RWPE2 (cell line): ENCODE results near the gene JUND.
A peak's percentile ranks its signal among the peaks of the same experiment; 100 is the strongest.

Experiments
- ATAC-seq: fragments of 200-7000 bp; cut with Tn5 transposase; 3 replicates; pipeline ENCODE4 v1.9.1; 2021; ENCODE audit warnings: low read depth
- DNase-seq: peaks from one replicate; pipeline ENCODE4 v3.0.0-alpha.2; 2020; ENCODE audit warnings: low spot score
- H3K27ac ChIP-seq: fragments of 450-650 bp; 2 replicates; pipeline ENCODE4 v1.5.1; 2017; ENCODE audit warnings: mild to moderate bottlenecking; ENCODE audit not compliant: poor library complexity, severe bottlenecking
- H3K27me3 ChIP-seq: fragments of 250-450 bp; sonication (Bioruptor Pico); 2 replicates; pipeline ENCODE4 v1.5.1; 2021; ENCODE audit warnings: mild to moderate bottlenecking, moderate library complexity; ENCODE audit not compliant: insufficient read depth, poor library complexity, severe bottlenecking
- H3K36me3 ChIP-seq: fragments of 250-450 bp; sonication (Bioruptor Pico); 2 replicates; pipeline ENCODE4 v1.5.1; 2020; ENCODE audit warnings: low read depth, mild to moderate bottlenecking, moderate library complexity
- H3K4me1 ChIP-seq: fragments of 250-450 bp; sonication (Bioruptor Pico); 2 replicates; pipeline ENCODE4 v1.5.1; 2021; ENCODE audit warnings: mild to moderate bottlenecking, moderate library complexity; ENCODE audit not compliant: insufficient read depth, poor library complexity, severe bottlenecking
- H3K4me3 ChIP-seq: fragments of 250-450 bp; sonication (Bioruptor Pico); 2 replicates; pipeline ENCODE4 v1.5.1; 2021; ENCODE audit warnings: mild to moderate bottlenecking, moderate library complexity; ENCODE audit not compliant: severe bottlenecking
- H3K9me3 ChIP-seq: fragments of 250-450 bp; sonication (Bioruptor Pico); 2 replicates; pipeline ENCODE4 v1.5.1; 2021; ENCODE audit warnings: mild to moderate bottlenecking, moderate library complexity; ENCODE audit not compliant: severe bottlenecking
- TF ChIP-seq, protein P1 (sequence below): fragments of 450-650 bp; IDR thresholded peaks from one replicate; pipeline ENCODE4 v1.5.1; 2017; ENCODE audit warnings: mild to moderate bottlenecking, moderate library complexity; ENCODE audit not compliant: poor library complexity, severe bottlenecking

JUND gene

DNA sequence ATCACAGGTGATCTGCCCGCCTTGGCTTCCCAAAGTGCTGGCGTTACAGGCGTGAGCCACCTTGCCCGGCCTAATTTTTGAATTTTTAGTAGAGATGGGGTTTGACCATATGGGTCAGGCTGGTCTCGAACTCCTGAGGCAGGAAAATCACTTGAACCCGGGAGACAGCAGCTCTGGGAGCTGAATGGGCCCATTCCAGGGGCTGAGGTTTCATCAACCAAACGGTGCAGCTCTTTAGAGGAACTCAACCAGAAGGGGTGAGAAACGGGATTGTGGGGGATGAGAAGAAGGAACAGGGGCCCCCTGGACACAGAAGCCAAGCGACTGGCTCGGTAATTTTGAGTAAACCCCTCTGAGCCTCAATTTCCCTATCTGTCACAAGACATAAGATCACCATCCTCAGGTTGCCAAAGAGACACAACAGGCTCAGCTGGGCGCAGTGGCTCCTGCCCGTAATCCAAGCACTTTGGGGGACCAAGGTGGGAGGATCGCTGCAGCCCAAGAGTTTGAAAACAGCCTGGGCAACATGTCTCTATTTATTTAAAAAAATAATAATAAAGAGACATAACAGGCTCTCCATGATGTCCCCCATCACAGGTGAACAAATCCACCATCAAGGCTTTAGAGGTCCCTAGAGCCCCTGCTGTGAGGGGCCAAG is 7.7 kb downstream of the JUND start:
- ATAC-seq: no peak
- H3K9me3 ChIP-seq: no peaks in the 10 kb centered on the region
- no peaks in the 10 kb centered on the region for H3K27me3 ChIP-seq
- H3K36me3 ChIP-seq: peaks cover 5% of the 10 kb centered on the region
- no peak for DNase-seq
- peak overlapping the region; percentile 63 for H3K27ac ChIP-seq
- peaks cover 14% of the 10 kb centered on the region for H3K4me1 ChIP-seq
- TF ChIP-seq, protein P1, sequence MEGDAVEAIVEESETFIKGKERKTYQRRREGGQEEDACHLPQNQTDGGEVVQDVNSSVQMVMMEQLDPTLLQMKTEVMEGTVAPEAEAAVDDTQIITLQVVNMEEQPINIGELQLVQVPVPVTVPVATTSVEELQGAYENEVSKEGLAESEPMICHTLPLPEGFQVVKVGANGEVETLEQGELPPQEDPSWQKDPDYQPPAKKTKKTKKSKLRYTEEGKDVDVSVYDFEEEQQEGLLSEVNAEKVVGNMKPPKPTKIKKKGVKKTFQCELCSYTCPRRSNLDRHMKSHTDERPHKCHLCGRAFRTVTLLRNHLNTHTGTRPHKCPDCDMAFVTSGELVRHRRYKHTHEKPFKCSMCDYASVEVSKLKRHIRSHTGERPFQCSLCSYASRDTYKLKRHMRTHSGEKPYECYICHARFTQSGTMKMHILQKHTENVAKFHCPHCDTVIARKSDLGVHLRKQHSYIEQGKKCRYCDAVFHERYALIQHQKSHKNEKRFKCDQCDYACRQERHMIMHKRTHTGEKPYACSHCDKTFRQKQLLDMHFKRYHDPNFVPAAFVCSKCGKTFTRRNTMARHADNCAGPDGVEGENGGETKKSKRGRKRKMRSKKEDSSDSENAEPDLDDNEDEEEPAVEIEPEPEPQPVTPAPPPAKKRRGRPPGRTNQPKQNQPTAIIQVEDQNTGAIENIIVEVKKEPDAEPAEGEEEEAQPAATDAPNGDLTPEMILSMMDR: no peak
- no peak overlapping the region for H3K4me3 ChIP-seq

DNA sequence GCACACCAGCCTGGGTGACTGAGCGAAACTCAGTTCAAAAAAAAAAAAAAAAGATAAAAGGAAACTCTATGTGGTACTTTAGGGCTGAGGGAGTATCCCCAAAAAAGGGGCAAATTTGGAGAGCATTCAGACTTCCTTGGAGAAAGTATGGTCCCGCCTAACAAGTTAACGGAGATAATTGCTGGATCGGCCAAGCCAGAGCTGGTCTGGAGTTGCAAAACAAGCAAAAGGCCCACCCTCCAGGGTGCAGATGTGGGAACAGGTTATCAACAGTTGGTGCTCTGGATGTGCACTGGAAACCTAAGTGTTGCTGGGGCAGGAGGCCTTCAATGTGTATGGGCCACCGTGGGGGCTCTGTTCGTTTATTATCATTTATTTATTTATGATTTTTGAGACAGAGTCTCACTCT is 10.0 kb downstream of the JUND start:
- DNase-seq (no peak), ATAC-seq (no peak)
- no peak overlapping the region for H3K4me3 ChIP-seq
- no peaks in the 10 kb centered on the region for H3K27me3 ChIP-seq
- H3K36me3 ChIP-seq: no peaks in the 10 kb centered on the region
- H3K27ac ChIP-seq: no peak overlapping the region
- H3K4me1 ChIP-seq: peaks cover 14% of the 10 kb centered on the region
- TF ChIP-seq, protein P1: no peak
- H3K9me3 ChIP-seq: no peaks in the 10 kb centered on the region

DNA sequence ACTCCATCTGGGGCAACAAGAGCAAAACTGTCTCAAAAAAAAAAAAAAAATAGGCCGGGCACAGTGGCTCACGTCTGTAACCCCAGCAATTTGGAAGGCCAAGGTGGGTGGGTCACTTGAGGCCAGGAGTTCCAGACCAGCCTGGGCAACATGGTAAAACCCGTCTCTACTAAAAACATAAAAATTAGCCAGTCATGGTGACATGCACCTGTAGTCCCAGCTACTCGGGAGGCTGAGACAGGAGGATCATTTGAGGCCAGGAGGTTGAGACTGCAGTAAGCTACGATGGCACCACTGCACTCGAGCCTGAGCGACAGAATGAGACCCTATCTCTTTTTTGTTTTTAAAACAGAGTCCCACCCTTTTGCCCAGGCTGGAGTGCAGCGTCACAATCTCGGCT is 11.1 kb downstream of the JUND start:
- DNase-seq (no peak), ATAC-seq (no peak)
- Histone ChIP-seq H3K4me1 (peaks cover 11% of the 10 kb centered on the region), H3K36me3 (no peaks in the 10 kb centered on the region), H3K27ac (no peak overlapping the region), H3K9me3 (no peaks in the 10 kb centered on the region), H3K27me3 (no peaks in the 10 kb centered on the region), H3K4me3 (no peak overlapping the region)
- TF ChIP-seq, protein P1: no peak

DNA sequence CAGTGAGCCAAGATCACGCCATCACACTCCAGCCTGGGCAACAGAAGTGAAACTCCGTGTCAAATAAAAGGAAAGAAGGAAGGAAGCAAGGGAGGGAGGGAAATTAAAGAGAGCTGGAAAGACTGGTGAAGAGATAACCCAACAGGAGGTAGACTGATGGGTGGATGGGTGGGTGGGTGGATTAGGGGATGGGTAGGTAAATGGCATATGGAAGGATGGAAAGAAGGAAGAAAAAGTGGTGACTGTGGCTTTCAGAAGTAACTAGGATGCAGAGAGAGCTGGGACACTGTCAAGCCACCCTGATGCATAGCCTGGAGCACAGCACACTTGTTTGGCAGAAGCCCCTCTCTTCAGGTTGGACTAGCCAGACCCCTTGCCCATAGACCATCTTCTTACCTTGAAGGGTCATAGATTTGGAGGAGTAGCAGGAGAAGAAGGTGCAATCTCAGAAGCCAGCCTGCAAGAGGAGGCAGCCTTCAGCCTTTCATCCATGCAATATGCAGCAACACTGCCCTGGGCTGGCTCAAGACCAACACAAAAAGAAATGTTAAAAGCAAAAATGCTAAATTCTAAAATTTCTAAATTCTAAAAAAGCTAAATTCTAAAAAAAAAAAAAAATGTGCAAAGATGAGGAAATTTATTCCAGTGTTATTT is 12.2 kb downstream of the JUND start:
- Histone ChIP-seq H3K27ac (no peak overlapping the region), H3K36me3 (no peaks in the 10 kb centered on the region), H3K9me3 (no peaks in the 10 kb centered on the region), H3K27me3 (no peaks in the 10 kb centered on the region), H3K4me1 (no peaks in the 10 kb centered on the region), H3K4me3 (no peak overlapping the region)
- DNase-seq (no peak), ATAC-seq (no peak)
- TF ChIP-seq, protein P1: no peak
